Measurements from ENCODE around the gene FAM83F.

The FAM83F gene

DNA sequence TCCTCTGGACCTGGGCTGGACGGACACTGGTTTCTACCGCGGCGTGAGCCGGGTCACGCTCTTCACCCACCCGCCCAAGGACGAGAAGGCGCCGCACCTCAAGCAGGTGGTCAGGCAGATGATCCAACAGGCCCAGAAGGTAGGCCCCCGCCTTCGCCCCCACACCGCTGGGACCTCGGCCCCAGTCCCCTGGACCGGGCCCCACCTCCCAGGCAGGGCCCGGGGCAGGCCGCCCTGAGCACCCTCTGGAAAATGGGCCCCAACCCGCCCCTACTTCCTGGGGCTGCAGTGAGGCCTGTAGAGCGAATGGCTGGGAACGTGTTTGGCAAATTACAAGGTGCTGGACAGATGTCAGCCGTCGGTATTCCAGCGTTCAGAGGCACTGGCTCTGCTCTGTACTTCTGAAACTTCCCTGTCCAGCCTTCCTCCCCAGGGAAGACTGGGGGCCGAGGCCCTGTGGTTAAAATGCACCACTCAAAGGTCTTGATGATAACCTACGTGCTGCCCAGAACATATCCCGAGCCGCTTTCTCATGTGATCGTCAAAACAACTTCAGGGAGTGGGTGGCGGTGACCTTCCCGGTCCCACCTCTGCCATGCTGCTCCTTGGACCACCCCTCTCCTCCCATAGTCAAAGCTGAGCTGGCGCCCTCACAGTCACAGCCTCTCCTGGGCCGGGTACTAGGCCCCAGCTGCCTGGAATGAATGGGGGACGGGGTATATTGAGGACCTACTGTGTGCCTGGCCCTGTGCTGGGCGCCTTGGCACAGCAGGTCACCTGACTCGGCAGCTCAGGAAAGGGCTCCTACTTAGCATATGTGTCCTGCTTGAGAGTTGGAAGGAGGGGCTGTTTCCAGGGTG, 869 bp downstream of the FAM83F start:
- no peak for DNase-seq (ENCODE audit: low read depth)

DNA sequence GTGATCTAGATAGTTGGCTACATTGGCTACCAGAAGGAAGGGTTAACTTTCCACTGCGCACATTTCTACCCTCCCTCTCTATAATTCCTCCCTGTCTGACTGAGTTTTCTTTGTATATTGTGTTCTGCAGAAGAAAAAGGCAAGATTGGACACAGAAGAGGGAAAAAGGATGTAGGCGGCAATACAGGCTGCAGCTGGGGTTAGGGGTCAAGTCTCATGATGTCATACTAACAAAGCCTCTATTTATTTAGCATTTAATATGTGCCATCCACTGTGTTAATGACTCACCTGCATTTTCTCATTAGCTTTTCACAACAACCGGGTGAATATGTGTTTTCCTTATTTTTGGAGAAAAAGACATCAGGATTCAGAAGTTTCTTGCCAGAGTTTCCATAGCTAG, 2.0 kb downstream of the FAM83F start:
- DNase-seq (ENCODE audit: low read depth): no peak

DNA sequence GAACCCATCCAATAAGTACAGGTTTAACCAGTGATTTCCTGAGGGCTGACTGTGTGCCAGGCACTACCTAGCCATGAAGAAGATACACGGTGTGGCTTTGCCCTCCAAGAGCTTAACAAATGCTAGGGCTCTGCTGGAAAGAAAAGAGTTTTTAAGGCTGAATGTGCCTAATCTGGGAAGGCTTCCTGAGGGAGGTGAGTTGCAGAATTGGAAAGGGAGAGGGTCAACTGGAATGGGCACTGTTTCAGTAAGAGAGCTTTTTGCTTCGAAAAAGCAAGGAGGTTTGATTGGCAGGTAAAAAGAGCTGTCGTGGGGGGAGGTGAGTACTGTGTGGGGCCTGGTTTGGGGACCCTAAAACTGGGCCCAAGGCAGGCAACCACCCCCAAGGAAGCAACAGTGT, 2.7 kb downstream of the FAM83F start:
- no peak for DNase-seq (ENCODE audit: low read depth)

DNA sequence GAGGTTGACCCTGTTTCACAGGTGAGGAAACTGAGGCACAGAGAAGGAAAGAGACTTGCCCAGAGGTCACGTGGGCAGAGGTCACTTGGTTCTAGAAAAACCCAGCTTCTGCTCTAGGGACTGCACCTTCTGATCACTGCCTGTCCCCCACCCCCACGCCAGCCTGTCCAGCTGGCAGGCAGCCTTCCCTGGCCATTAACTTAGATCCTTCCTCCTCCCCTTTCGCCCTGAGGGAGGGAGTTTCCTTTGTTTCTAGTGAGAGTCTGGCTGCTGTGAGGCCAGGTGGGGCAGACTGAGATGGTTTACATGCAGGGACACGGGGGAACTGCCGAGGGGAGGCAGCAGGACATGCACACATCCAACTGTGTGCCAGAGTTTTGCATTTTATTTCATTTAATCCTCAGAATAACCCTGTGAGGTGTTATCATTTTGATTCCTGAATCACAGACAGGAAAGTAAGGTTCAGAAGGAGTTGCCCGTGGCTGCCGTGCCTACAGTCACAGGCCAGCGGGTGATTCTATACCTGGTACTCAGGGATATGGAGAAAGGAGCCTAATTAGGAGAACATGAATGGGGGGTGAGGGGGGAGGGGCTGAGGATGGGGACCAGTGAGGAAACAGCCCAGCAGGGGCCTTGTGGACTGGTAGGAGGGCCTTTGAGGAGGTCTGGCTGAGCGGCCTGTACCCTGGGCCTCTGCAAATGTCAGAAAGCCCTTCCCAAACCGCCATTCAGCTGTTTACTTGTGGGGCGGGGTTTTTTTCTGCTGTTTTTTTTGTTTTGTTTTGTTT, 3.4 kb downstream of the FAM83F start:
- no peak for DNase-seq (ENCODE audit: low read depth)

DNA sequence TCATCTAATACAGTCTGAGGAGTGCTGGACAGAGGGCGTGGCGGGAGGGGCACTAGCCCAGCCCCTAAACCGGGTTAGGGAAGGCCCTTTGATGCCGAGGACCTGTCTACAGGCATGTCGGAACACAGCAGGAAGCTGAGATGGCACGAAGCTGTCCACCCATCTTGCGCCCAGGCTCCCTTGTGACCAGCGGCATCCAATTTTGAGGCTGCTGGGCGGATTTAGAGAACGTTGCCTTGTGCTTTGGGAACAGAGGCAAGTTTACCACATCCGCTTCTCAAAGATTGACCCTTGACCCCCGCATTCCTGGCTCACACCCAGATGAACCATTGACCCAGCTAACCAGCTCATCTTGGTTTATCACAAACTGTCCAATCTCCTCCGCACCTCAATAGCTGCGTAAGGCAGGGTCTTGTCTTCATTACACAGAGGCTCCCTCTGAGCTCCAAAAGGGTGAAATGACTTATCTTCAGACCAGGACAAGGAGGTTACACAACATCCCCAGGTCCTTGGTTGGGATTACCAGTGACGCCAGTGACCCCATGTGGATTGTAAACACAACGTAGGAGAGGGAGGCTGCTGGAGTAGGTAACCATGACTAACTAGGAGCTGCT, 4.5 kb downstream of the FAM83F start:
- DNase-seq (ENCODE audit: low read depth): peak; percentile 67

DNA sequence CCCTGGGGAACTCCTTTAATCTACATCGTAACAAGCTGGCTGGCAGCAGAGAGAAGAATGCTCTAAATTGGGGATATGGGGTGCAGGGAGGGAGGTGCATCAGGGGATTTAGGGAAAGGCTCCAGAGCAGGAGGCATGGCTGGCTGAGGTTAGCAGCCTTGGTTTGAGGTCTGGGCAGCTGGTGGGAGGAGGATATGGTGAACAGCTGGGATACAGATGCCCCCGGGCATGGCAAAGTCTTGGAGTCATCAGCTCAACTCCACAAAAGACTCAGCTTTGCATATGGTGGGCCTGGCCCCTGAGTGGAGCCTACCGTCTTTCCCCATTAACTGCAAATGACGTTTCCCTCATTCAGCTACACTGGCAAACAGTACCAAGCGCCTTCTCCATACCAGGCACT, 5.4 kb downstream of the FAM83F start:
- no peak for DNase-seq (ENCODE audit: low read depth)

GRCh38 chr22:40001106-40001505, 6.4 kb downstream of the FAM83F start:
- DNase-seq (ENCODE audit: low read depth): no peak

- DNase-seq (ENCODE audit: low read depth): no peak
Measured at GRCh38 chr22:40001800-40002577, 7.2 kb downstream of the FAM83F start.

DNA sequence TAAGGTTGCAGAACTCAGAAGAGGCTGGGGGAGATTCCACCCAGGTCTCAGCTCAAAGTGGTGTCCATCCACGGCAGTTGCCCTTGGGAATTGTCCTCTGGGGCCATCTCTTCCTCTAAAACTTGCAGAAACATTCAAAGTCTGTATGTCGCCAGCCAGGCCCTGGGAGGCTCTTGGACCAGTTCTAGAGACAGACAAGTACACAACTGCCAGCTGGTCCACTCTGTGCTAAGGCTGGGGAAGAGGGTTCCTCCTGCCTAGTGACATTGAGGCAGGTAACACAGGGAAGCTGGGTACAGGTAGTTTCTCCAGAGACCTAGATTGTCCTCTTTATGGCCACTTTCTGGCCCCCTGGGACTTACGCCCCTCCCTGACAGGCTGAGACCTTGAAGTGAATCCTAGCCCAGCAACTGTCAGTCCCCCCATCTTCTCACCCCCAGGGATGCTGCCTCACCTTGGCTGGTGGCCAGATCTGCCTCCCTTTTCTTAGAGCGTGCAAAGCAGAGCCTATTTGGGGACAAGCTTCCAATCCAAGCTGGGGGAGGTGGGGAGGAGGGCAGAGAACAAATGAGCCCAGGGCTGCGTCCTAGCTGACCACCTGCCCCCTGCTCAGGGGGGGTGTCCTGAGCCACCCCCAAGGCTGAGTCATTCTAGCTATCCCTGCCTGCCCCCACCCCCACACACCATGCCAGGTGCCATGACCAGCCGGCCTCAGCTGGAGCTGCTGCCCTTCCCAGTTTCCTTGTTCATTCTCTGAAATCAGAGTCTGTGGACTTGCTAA, 8.4 kb downstream of the FAM83F start:
- no peak for DNase-seq (ENCODE audit: low read depth)

GRCh38 chr22:40004836-40005235, 10.1 kb downstream of the FAM83F start:
- DNase-seq (ENCODE audit: low read depth): no peak

GRCh38 chr22:40006641-40007040, 11.9 kb downstream of the FAM83F start:
- no peak for DNase-seq (ENCODE audit: low read depth)

GRCh38 chr22:40007853-40008710, 13.3 kb downstream of the FAM83F start:
- no peak for DNase-seq (ENCODE audit: low read depth)

DNA sequence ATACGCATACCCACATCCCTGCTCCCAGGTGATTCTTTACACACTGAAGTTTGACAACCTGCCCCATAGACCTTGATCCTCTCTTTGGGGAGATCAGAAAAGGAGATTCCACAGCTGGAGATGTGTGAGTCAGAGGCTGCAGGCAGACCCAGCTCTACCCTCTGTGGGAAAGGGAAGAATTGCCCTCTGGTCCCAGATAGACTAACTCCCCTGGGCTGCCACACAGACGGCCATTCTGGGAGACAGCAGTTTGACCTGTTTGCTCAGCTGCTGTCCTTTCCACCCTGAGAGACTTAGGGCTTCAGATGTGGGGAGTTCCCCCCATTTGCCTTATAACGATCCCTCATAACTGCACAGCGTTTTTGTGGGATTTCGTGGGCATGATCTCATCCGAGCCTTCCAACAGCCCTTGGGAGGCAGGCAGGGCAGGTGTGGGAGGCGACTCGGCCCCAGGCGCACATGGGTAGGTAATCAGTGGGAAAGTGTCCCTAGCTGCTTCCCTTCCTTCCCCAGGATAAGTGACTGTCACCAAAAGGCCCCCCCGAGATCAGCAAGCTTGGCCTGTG, 14.1 kb downstream of the FAM83F start:
- DNase-seq (ENCODE audit: low read depth): no peak

DNA sequence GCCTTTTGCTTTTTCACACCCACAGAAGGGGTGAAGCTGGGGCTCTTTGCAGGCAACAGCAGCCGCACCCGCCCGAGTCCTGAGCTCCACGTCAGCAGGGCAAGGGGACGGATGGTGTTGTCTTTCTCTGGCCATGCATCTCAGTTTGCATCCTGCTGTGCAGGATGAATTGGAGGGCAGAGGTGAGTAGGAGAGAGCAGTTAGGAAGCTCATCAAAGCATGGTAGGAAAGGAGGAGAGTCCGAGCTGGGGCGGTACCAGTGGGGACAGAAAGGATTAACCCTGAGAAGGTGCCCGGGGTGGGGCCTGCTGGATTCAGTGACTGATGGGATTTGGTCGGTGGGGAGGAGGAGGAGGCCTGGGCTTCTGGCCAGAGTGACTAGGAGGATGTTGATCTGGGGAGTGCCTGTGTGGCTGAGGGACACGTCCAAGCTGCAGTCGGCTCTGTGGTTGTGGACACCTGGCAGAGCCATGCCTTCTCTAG, 14.6 kb downstream of the FAM83F start:
- DNase-seq (ENCODE audit: low read depth): no peak

DNA sequence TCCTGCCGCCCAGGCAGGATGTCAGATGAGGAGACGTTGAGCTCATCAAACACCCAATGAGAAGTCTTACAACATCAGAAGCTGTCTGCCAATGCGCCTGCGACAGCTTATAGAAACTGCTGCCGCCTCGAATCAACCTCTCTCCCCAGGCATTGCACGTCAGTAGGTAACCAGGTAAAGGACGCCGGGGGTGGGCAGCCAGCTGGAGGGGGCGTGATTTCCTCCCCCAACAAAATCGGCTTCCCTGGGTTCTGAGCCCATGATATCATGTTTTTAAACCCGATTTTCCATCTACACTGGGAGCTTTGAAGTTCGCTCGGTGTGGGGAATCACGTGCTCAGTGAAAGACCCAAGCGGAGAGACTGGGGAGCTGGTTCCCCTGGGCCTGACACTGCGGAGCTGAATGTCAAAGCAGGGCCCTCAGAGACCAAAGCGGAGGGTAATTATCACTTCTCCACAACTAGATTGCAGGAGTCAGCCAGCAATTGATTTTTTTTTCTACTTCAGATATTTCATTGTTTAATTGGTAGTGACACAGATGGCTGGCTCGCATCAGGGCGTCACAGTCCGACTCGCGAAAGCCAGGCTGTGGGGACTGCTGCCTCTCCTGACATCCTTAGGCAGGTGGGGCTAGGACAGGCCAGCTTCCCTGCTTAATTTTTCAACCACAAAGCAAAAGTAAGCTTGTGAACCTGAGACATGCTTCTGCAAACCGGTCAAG, 15.4 kb downstream of the FAM83F start:
- DNase-seq (ENCODE audit: low read depth): no peak

GRCh38 chr22:40010746-40011145, 16.0 kb downstream of the FAM83F start:
- no peak for DNase-seq (ENCODE audit: low read depth)

GRCh38 chr22:40014667-40015248, 20.0 kb downstream of the FAM83F start:
- DNase-seq (ENCODE audit: low read depth): no peak

DNA sequence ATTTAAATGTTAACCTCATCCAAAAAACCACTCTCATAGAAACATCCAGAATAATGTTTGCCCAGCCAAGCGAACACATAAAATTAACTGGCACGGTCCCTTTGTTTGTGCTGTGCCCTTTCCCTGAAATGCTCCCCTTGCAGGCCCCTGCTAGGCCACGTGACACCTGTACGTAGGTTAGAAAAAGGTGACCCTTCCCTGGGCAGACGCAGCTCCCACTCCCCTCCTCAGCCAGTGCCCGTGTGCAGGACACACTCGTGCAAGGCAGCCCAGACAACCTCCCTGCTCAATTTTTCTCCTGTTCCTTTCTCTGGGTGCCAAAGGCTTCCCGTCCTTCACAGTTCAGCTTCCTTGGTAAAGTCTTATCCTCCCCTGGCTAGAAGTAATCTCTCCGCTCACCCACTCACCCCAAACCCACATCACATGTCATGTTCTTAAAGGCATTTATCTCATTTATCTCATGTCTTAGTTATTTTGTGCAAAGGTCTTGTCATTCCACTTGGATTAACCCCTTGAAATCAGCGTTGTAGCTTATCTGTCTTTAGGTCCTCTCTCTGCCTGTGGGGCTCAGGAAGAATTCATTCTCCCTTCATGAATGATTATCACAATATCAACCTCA, 20.7 kb downstream of the FAM83F start:
- DNase-seq (ENCODE audit: low read depth): no peak

Data from non-pigmented ciliary epithelial cell (primary cell).